ENCODE measurements around the gene ARL4A. TPM values are rescaled to one million over a fixed set of nuclear protein-coding genes. Genes with fewer than 3 reads are reported as not detected.
"Not testable (repeated sequence)": the region's sequence is repeated elsewhere in the genome, so short reads cannot be mapped to it uniquely, and the experiment has no call there.

The ARL4A gene
- total and polyA plus RNA-seq, 9 donors, result 4.6 to 32.2 (median 10.4) TPM

DNA sequence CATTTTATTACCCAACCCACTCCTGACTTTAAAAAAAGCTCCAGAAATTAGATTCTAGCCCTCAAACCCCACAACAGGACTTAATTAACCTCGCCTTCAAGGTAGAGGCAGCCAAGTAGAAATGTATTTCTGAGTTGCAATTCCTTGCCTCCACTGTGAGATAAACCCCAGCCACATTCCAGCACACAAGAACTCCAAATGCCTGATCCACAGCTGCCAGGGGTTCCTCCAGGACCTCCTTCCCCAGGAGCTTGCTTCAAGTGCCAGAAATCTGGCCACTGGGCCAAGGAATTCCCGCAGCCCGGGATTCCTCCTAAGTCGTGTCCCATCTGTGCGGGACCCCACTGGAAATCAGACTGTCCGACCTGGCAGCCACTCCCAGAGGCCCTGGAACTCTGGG, 25.9 kb upstream of the ARL4A start:
- Histone ChIP-seq H3K27me3 (no peaks in the 10 kb centered on the region), H3K4me1 (ENCODE audit: insufficient read depth) (no peaks in the 10 kb centered on the region), H3K4me3 (no peak overlapping the region), H3K36me3 (no peaks in the 10 kb centered on the region), H3K27ac (no peak overlapping the region), H3K9me3 (no peaks in the 10 kb centered on the region)
- TF ChIP-seq, protein P1, sequence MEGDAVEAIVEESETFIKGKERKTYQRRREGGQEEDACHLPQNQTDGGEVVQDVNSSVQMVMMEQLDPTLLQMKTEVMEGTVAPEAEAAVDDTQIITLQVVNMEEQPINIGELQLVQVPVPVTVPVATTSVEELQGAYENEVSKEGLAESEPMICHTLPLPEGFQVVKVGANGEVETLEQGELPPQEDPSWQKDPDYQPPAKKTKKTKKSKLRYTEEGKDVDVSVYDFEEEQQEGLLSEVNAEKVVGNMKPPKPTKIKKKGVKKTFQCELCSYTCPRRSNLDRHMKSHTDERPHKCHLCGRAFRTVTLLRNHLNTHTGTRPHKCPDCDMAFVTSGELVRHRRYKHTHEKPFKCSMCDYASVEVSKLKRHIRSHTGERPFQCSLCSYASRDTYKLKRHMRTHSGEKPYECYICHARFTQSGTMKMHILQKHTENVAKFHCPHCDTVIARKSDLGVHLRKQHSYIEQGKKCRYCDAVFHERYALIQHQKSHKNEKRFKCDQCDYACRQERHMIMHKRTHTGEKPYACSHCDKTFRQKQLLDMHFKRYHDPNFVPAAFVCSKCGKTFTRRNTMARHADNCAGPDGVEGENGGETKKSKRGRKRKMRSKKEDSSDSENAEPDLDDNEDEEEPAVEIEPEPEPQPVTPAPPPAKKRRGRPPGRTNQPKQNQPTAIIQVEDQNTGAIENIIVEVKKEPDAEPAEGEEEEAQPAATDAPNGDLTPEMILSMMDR (IDR thresholded peaks at IDR 0.05), result no peak
- TF ChIP-seq EP300 (IDR thresholded peaks at IDR 0.05) (no peak), POLR2A (IDR thresholded peaks at IDR 0.05) (no peak)
- intact Hi-C loops (cut with DNase I), result no loop called here
- DNase-seq, result no peak
- WGBS, 3 donors, result 85 to 88% (median 87%) methylated on average over 6 of the region's 6 CpGs

DNA sequence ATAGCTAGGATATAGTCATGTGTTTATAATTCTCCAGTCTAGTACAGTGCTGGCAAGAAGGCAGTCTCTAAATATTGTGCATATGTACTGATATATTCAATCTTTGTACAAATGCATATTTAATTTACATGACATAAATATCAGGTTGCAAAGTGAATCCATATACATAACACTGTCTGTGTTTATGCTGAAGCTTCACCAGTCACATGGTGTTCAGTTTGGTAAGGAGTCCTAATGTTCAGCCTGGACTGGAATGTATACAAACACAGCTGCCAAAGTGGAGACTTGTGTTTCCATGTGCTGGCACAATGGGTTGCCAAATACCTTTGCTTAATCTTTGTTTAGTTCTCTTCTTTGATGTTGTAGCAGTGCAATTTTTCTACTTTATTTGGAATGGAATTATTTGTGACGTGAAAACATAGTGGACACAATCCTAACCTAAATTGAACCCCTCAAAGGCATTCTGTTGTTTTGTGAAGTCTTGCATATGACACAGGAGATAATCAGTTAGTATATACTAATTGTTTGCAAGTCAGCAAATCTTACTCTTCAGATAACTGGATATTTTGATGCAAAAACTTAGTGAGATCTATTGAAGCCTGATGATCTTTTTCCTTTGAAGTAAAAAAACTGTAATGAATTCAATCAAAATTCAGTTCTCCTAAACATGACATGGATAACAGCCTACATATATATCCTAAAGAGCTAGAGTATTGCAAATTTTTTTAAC, 17.3 kb upstream of the ARL4A start:
- Histone ChIP-seq H3K27me3 (no peaks in the 10 kb centered on the region), H3K27ac (no peak overlapping the region), H3K4me3 (no peak overlapping the region), H3K4me1 (ENCODE audit: insufficient read depth) (no peaks in the 10 kb centered on the region), H3K9me3 (no peaks in the 10 kb centered on the region), H3K36me3 (no peaks in the 10 kb centered on the region)
- intact Hi-C loops (cut with DNase I), result no loop called here
- no peak for DNase-seq
- no peak for TF ChIP-seq POLR2A (IDR thresholded peaks at IDR 0.05)
- TF ChIP-seq EP300 (IDR thresholded peaks at IDR 0.05), result no peak
- TF ChIP-seq, protein P1 (IDR thresholded peaks at IDR 0.05), result no peak
- whole genome bisulfite sequencing, 3 donors, result 7 to 17% (median 12%) methylated on average over 1 of the region's 1 CpG

DNA sequence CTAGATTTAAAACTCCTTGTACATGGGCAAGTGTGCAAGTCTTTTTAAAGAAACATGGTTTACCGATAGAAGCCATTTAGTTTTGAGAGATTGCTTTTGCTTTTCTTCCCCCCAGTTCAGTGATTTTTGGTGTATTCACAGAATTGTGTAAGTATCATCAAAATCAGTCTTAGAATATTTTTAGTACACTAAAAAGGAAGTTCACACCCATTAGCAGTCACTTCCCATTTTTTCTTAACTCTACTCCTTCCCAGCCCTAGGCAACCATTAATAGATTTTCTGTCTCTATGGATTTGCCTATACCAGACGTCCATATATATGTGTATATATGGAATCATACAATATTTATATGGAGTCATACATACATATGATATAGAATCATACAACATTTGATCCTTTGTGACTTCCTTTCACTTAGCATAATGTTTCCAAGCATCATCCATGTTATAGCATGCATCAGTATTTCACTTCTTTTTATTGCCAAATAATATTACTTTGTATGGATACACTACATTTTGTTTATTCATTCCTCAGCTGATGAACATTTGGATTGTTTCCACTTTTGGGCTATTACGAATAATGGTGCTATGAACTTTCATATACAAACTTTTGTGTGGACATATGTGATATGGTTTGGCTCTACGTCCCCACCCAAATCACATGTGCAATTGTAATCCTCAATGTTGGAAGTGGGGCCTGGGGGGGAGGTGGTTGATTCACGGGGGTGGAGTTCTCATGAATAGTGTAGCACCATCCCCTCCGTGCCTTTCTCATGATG, 16.5 kb upstream of the ARL4A start:
- H3K4me1 ChIP-seq (ENCODE audit: insufficient read depth), result no peaks in the 10 kb centered on the region
- DNase-seq, result no peak
- H3K9me3 ChIP-seq, result peaks cover 0 to 3% of the 10 kb centered on the region in 2 donors
- no peaks in the 10 kb centered on the region for H3K27me3 ChIP-seq
- no peak overlapping the region for H3K27ac ChIP-seq
- no peak overlapping the region for H3K4me3 ChIP-seq
- intact Hi-C loops (cut with DNase I), result no loop called here
- no peaks in the 10 kb centered on the region for H3K36me3 ChIP-seq
- TF ChIP-seq POLR2A (IDR thresholded peaks at IDR 0.05) (no peak), EP300 (IDR thresholded peaks at IDR 0.05) (no peak)
- TF ChIP-seq, protein P1 (IDR thresholded peaks at IDR 0.05), result no peak
- WGBS, 3 donors, result 71 to 79% (median 73%) methylated on average over 6 of the region's 6 CpGs

DNA sequence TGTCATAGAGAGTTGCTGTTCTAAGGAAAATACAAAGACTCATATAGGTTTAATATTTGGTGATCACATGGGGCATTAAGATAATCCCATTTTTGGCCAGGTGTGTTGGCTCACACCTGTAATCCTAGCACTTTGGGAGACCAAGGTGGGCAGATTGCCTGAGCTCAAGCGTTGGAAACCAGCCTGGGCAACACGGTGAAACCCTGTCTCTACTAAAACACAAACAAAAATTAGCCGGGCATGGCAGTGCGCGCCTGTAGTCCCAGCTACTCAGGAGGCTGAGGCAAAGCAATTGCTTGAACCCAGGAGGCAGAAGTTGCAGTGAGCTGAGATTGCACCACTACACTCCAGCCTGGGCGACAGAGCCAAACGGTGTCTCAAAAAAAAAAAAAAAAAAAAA, 14.0 kb upstream of the ARL4A start:
- WGBS, 3 donors, result 88 to 90% (median 89%) methylated on average over 7 of the region's 7 CpGs
- DNase-seq; intact Hi-C loops (cut with DNase I); H3K4me1 ChIP-seq (ENCODE audit: insufficient read depth); H3K4me3 ChIP-seq; H3K9me3 ChIP-seq; H3K27ac ChIP-seq; H3K27me3 ChIP-seq; H3K36me3 ChIP-seq: not testable (repeated sequence)

DNA sequence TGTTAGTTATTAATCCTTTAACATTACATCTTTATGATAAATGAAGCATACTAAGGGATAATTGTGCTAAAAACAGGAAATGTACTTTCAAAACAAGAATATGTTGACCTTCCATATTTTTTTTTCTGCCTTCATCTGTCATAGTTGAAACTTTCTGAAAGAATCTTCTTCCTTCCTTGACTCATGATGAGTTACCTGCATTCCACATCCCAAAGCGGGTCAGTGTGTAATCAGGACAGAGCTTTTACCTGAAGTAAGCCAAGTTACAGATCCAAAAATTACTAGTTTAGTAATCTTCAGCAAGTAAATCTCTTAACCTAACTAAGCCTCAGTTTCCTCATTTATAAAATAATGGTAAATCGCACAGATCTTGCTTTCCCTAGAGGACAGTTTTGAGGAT, 13.4 kb upstream of the ARL4A start:
- Histone ChIP-seq H3K4me3 (no peak overlapping the region), H3K27me3 (no peaks in the 10 kb centered on the region), H3K27ac (no peak overlapping the region), H3K9me3 (peaks cover 0 to 4% of the 10 kb centered on the region in 2 donors), H3K4me1 (ENCODE audit: insufficient read depth) (no peaks in the 10 kb centered on the region), H3K36me3 (no peaks in the 10 kb centered on the region)
- intact Hi-C loops (cut with DNase I), result no loop called here
- no peak for DNase-seq
- WGBS, 3 donors, result 93 to 99% (median 96%) methylated on average over 2 of the region's 2 CpGs
- TF ChIP-seq EP300 (IDR thresholded peaks at IDR 0.05) (no peak), POLR2A (IDR thresholded peaks at IDR 0.05) (no peak)
- TF ChIP-seq, protein P1 (IDR thresholded peaks at IDR 0.05), result no peak
